Upper lobe of right lung (tissue), 1 donor: Measurements from ENCODE around the gene LYZ. TPM values are rescaled to one million over a fixed set of nuclear protein-coding genes. Genes with fewer than 3 reads are reported as not detected.

Source experiments
- ATAC-seq: fragments of 200-7000 bp; cut with Tn5 transposase; one replicate; pipeline ENCODE4 v1.9.1; 2020; ENCODE audit warnings: mild to moderate bottlenecking, moderate library complexity
- DNase-seq: peaks from one replicate; pipeline ENCODE4 v3.0.0-alpha.2; 2020
- H3K27ac ChIP-seq: fragments of 200-600 bp; one replicate; pipeline ENCODE4 v1.8.0; 2022
- H3K27me3 ChIP-seq: fragments of 200-600 bp; one replicate; pipeline ENCODE4 v1.8.0; 2022; ENCODE audit warnings: mild to moderate bottlenecking
- H3K36me3 ChIP-seq: fragments of 200-600 bp; one replicate; pipeline ENCODE4 v1.8.0; 2022
- H3K4me1 ChIP-seq: fragments of 200-600 bp; one replicate; pipeline ENCODE4 v1.8.0; 2022
- H3K4me3 ChIP-seq: fragments of 200-600 bp; one replicate; pipeline ENCODE4 v1.8.0; 2022; ENCODE audit warnings: mild to moderate bottlenecking
- H3K9me3 ChIP-seq: fragments of 200-600 bp; one replicate; pipeline ENCODE4 v1.8.0; 2022
- intact Hi-C: fragments of 100-400 bp; cut with DNase I; formaldehyde crosslinking; loops from one replicate; pipeline ENCODE4 v1.11.0; 2022
- total RNA-seq: library from RNA; stranded (reverse); fragmentation: NEBNext Ultra II Directional; extraction: Animal tissue kit (Norgen Biotek cat#: 25700); gene quantifications from one replicate; pipeline ENCODE4 v1.2.1, GENCODE V29; 2021
- TF ChIP-seq, protein P1 (sequence below): fragments of 200-600 bp; IDR thresholded peaks from one replicate; pipeline ENCODE4 v1.8.0; 2022; ENCODE audit warnings: antibody characterized with exemption
- donor health status: DM: no; HTN: yes; CAD: no; lungs with severe emphysema.

The LYZ gene
- total RNA-seq, 1 donor from 2014 or later: 1,056 TPM

DNA sequence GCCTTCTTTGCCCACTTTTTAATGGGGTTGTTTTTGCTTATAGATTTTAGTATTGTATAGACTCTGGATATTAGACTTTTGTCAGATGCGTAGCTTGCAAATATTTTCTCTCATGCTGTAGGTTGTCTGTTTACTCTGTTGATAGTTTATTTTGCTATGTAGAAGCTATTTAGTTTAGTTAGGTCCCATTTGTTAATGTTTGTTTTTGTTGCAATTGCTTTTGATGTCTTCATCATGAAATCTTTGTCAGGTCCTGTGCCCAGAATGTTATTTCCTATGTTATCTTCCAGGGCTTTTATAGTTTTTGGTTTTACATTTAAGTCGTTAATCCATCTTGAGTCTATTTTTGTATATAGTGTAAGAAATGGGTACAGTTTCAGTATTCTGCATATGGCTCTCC lies 30.0 kb upstream of the LYZ start:
- ATAC-seq (no peak), DNase-seq (no peak)
- no peak overlapping the region for H3K4me3 ChIP-seq
- H3K27me3 ChIP-seq: no peaks in the 10 kb centered on the region
- intact Hi-C loops: no loop called here
- no peak overlapping the region for H3K27ac ChIP-seq
- TF ChIP-seq, protein P1, sequence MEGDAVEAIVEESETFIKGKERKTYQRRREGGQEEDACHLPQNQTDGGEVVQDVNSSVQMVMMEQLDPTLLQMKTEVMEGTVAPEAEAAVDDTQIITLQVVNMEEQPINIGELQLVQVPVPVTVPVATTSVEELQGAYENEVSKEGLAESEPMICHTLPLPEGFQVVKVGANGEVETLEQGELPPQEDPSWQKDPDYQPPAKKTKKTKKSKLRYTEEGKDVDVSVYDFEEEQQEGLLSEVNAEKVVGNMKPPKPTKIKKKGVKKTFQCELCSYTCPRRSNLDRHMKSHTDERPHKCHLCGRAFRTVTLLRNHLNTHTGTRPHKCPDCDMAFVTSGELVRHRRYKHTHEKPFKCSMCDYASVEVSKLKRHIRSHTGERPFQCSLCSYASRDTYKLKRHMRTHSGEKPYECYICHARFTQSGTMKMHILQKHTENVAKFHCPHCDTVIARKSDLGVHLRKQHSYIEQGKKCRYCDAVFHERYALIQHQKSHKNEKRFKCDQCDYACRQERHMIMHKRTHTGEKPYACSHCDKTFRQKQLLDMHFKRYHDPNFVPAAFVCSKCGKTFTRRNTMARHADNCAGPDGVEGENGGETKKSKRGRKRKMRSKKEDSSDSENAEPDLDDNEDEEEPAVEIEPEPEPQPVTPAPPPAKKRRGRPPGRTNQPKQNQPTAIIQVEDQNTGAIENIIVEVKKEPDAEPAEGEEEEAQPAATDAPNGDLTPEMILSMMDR: no peak
- H3K36me3 ChIP-seq: no peaks in the 10 kb centered on the region
- H3K4me1 ChIP-seq: no peaks in the 10 kb centered on the region
- no peaks in the 10 kb centered on the region for H3K9me3 ChIP-seq

DNA sequence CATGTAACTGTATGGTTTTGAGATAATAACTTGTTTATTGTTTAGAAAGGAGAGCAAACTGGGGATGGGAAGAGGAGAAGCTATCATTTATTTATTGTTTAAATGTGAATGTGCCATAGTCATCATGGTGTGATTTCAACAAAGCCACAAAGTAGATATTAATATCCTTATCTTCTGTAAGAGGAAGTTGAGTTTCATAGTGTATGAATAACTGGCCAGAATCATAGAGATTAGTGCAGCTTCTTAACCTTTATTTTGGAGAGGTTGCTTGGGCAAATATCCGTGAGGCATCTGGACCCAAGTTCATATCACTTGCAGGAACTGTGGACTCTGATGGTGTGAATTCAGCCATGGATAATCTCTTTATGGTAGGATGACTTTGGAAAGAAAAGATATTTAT lies 26.8 kb upstream of the LYZ start:
- TF ChIP-seq, protein P1: no peak
- Histone ChIP-seq H3K27me3 (no peaks in the 10 kb centered on the region), H3K4me1 (no peaks in the 10 kb centered on the region), H3K27ac (no peak overlapping the region), H3K36me3 (no peaks in the 10 kb centered on the region), H3K9me3 (no peaks in the 10 kb centered on the region), H3K4me3 (no peak overlapping the region)
- intact Hi-C loops: no loop called here
- DNase-seq: no peak
- no peak for ATAC-seq

DNA sequence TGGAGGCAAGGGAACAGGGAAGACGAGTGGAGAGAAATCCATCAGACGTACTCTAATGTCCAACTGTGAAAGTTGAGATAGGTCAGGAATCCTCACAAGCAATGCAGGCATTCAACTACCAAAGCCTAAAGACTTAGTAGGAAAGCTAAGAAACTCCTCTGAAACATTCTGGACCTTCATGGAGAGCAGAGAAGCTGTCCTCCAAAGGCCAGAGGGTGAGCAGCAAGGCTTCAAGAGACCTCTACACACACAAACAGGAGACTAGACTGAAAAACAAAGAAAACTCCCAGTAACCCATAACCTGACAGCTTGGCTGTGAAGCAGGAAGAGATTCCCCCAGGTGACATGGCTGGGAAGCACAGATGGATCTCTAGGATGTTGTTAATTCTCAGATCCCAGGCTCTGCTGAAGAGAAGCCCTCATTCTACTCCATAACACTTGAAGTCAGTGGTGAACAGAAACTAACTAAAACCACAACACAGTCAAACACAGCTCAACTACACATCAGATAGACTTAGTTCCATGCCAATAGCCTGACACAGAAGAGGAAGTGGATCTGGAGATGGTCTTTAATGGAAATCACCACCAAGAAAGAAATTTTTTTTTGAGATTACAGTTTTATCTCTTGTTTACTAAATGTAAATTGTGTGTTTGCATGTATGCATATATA lies 23.2 kb upstream of the LYZ start:
- TF ChIP-seq, protein P1: no peak
- no peaks in the 10 kb centered on the region for H3K4me1 ChIP-seq
- H3K9me3 ChIP-seq: no peaks in the 10 kb centered on the region
- no peak overlapping the region for H3K4me3 ChIP-seq
- no peak overlapping the region for H3K27ac ChIP-seq
- intact Hi-C loops: no loop called here
- no peak for ATAC-seq
- DNase-seq: no peak
- H3K36me3 ChIP-seq: no peaks in the 10 kb centered on the region
- no peaks in the 10 kb centered on the region for H3K27me3 ChIP-seq

DNA sequence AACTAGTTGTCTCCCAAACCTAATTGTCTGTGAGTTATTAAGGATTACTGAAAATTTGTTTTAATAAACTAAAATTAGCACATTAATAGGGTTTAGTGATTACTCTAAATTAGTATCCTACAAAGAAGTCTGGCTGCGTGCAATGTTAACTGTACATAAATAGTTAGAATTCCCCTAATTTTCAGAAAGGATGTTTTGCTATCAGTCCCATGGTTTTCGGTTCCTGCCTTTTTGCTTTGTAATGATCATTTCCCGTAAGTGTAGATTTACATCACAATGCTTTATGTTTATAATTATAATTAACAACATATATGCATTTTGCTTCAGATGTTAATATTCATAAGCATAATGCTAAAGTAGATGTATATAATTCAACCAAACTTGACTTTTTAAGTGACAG lies 19.8 kb upstream of the LYZ start:
- DNase-seq (no peak), ATAC-seq (no peak)

DNA sequence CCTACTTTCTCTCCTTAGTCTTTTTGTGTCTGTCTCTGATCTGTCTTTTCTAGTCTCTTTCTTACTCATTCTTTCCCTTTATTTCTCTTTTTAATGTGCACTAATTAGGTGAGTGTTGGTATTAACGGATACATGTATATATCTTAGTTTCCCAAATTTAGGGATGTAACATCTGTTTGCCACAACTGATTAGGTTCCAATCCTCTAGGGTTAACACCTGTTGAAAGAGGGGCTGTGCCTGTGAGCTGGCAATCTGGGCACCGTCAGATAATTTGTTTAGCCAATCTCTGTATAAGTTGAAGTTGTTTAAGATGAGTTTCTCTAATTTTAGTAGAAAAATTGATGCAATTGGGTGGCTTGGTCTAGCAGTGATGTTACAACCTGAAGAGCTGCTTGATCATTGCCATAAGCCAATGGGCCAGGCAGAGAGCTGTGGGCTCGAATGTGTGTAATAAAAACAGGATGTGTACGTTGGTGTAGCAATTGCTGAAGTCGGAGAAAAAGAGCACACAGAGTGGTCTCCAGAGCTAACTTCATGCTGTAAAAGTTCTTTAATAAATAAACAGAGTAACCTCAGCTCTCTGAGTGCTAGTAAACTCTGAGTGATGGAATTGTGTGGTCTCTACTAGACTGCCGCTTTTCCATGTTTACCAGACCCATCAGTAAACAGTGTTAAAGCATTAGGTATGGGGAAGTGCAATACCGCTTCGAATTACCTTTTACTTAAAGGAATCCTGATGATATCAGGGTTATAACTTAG lies 18.3 kb upstream of the LYZ start:
- no peak for DNase-seq
- Histone ChIP-seq H3K4me1 (peaks cover 16% of the 10 kb centered on the region), H3K27me3 (no peaks in the 10 kb centered on the region), H3K9me3 (no peaks in the 10 kb centered on the region), H3K27ac (peak overlapping the region; percentile 87), H3K36me3 (no peaks in the 10 kb centered on the region), H3K4me3 (peak overlapping the region; percentile 55)
- ATAC-seq: peak; percentile 12
- TF ChIP-seq, protein P1: no peak
- intact Hi-C loops: no loop called here

More for the DNA sequence above, 19.8 kb upstream of the LYZ start:
- no peak overlapping the region for H3K27ac ChIP-seq
- H3K4me3 ChIP-seq: no peak overlapping the region
- TF ChIP-seq, protein P1: no peak
- H3K4me1 ChIP-seq: peaks cover 16% of the 10 kb centered on the region
- no peaks in the 10 kb centered on the region for H3K9me3 ChIP-seq
- no peaks in the 10 kb centered on the region for H3K36me3 ChIP-seq
- H3K27me3 ChIP-seq: no peaks in the 10 kb centered on the region
- intact Hi-C loops: no loop called here
